Measurements from ENCODE around the gene TTC21A.

The TTC21A gene

GRCh38 chr3:39098473-39099000 lies 8.9 kb upstream of the TTC21A start:
- no peak for DNase-seq

GRCh38 chr3:39099242-39099641 lies 8.2 kb upstream of the TTC21A start:
- DNase-seq = no peak

GRCh38 chr3:39099738-39100499 lies 7.6 kb upstream of the TTC21A start:
- no peak for DNase-seq

GRCh38 chr3:39100500-39100886 lies 7.0 kb upstream of the TTC21A start:
- DNase-seq = no peak

GRCh38 chr3:39101022-39101689 lies 6.3 kb upstream of the TTC21A start:
- DNase-seq = peak; percentile 63

- no peak for DNase-seq
Observed at GRCh38 chr3:39102504-39103323, 4.8 kb upstream of the TTC21A start.

- DNase-seq = no peak
Observed at GRCh38 chr3:39103324-39103693, 4.2 kb upstream of the TTC21A start.

- no peak for DNase-seq
Observed at GRCh38 chr3:39103791-39104552, 3.5 kb upstream of the TTC21A start.

- no peak for DNase-seq
Observed at GRCh38 chr3:39104961-39105686, 2.4 kb upstream of the TTC21A start.

- DNase-seq = no peak
Observed at GRCh38 chr3:39105687-39106063, 1.8 kb upstream of the TTC21A start.

- no peak for DNase-seq
Observed at GRCh38 chr3:39106281-39106811, 1.1 kb upstream of the TTC21A start.

- peak; percentile 38 for DNase-seq
Observed at GRCh38 chr3:39106851-39107387, 561 bp upstream of the TTC21A start.

GRCh38 chr3:39108200-39108710 lies 775 bp downstream of the TTC21A start:
- no peak for DNase-seq

GRCh38 chr3:39109086-39109485 lies 1.6 kb downstream of the TTC21A start:
- DNase-seq = no peak

- DNase-seq = no peak
Observed at GRCh38 chr3:39110041-39110639, 2.7 kb downstream of the TTC21A start.

GRCh38 chr3:39112113-39112512 lies 4.6 kb downstream of the TTC21A start:
- DNase-seq = no peak

GRCh38 chr3:39112535-39112934 lies 5.1 kb downstream of the TTC21A start:
- no peak for DNase-seq

- DNase-seq = no peak
Observed at GRCh38 chr3:39113291-39113690, 5.8 kb downstream of the TTC21A start.

- no peak for DNase-seq
Observed at GRCh38 chr3:39114456-39114855, 7.0 kb downstream of the TTC21A start.

GRCh38 chr3:39115870-39116269 lies 8.4 kb downstream of the TTC21A start:
- no peak for DNase-seq

GRCh38 chr3:39118079-39118478 lies 10.6 kb downstream of the TTC21A start:
- DNase-seq = no peak
